HepG2 (cell line): ENCODE measurements around the gene RNASE12. TPM values are rescaled to one million over a fixed set of nuclear protein-coding genes. Genes with fewer than 3 reads are reported as not detected.
A peak's percentile ranks its signal among the peaks of the same experiment; 100 is the strongest.

Source experiments
- FOXA1 ChIP-seq, 2 experiments: fragments of 450-650 bp in 1 of 2; sonication (generic) in 1 of 2; formaldehyde crosslinking in 1 of 2; IDR thresholded peaks; 2 replicates each; pipeline versions ENCODE4 v1.4.0 to v1.6.1; 2016 to 2020; ENCODE audit warnings: missing genetic modification reagents in 1 of 2
- FOXJ3 ChIP-seq: sonication (generic); formaldehyde crosslinking; IDR thresholded peaks from 2 replicates; pipeline ENCODE4 v1.4.0; 2020; ENCODE audit warnings: missing genetic modification reagents, mild to moderate bottlenecking, borderline replicate concordance
- GABPB1 ChIP-seq: IDR thresholded peaks from 2 replicates; pipeline ENCODE4 v1.6.1; 2016; ENCODE audit warnings: mild to moderate bottlenecking, missing genetic modification reagents, moderate library complexity, missing compliant biosample characterization
- GZF1 ChIP-seq: sonication (generic); formaldehyde crosslinking; IDR thresholded peaks from 2 replicates; pipeline ENCODE4 v1.5.1; 2020; ENCODE audit warnings: mild to moderate bottlenecking, missing genetic modification reagents
- HMG20A ChIP-seq: IDR thresholded peaks from 2 replicates; pipeline ENCODE4 v1.6.1; 2016; ENCODE audit warnings: borderline replicate concordance
- LCORL ChIP-seq, 2 experiments: fragments of 450-650 bp in 1 of 2; sonication (generic) in 1 of 2; formaldehyde crosslinking in 1 of 2; IDR thresholded peaks; 2 replicates each; pipeline versions ENCODE4 v1.5.0 to v1.6.1; 2017 to 2020; ENCODE audit warnings: antibody characterized with exemption in 1 of 2, missing genetic modification reagents in 1 of 2
- MIER2 ChIP-seq: IDR thresholded peaks from 2 replicates; pipeline ENCODE4 v1.6.1; 2016; ENCODE audit warnings: missing biosample characterization, missing genetic modification reagents
- POLR2AphosphoS2 ChIP-seq: IDR thresholded peaks from 2 replicates; pipeline ENCODE4 v1.6.1; 2011; ENCODE audit warnings: low read depth, low read length, improper control_type of control experiment
- STAG1 ChIP-seq: sonication (generic); formaldehyde crosslinking; IDR thresholded peaks from 2 replicates; pipeline ENCODE4 v1.4.0; 2020; ENCODE audit warnings: missing genetic modification reagents
- ZFY ChIP-seq: sonication (generic); formaldehyde crosslinking; IDR thresholded peaks from 2 replicates; pipeline ENCODE4 v1.4.0; 2020; ENCODE audit warnings: missing genetic modification reagents
- ZNF256 ChIP-seq: sonication (generic); formaldehyde crosslinking; conservative IDR thresholded peaks from 2 replicates; pipeline ENCODE4 v1.4.0; 2020; ENCODE audit warnings: missing genetic modification reagents
- ZNF709 ChIP-seq: sonication (generic); formaldehyde crosslinking; IDR thresholded peaks from 2 replicates; pipeline ENCODE4 v1.5.0; 2020; ENCODE audit warnings: mild to moderate bottlenecking, missing genetic modification reagents
- ZNF766 ChIP-seq: sonication (generic); formaldehyde crosslinking; IDR thresholded peaks from 2 replicates; pipeline ENCODE4 v1.5.0; 2020; ENCODE audit warnings: missing genetic modification reagents, borderline replicate concordance
- ZNF777 ChIP-seq: sonication (generic); formaldehyde crosslinking; IDR thresholded peaks from 2 replicates; pipeline ENCODE4 v1.4.0; 2020; ENCODE audit warnings: missing genetic modification reagents
- ZSCAN21 ChIP-seq: sonication (generic); formaldehyde crosslinking; IDR thresholded peaks from 2 replicates; pipeline ENCODE4 v1.8.0; 2022; ENCODE audit warnings: mild to moderate bottlenecking, missing genetic modification reagents, moderate library complexity, borderline replicate concordance
- polyA plus RNA-seq, 8 experiments: library from polyadenylated mRNA; depleted of rRNA in 3 of 8; stranded (reverse) in 7 of 8; unstranded in 1 of 8; fragments of >200 nt; fragmentation: Illumina TruSeq in 4 of 8; extraction: Trizol in 4 of 8; gene quantifications; 2 replicates each; pipeline versions ENCODE4 v1.2.1 to v1.2.3, GENCODE V29; 2011 to 2016; ENCODE audit warnings: low read depth in 4 of 8, missing spikeins in 1 of 8, mixed read lengths in 1 of 8; ENCODE audit not compliant: insufficient read depth in 1 of 8
- total RNA-seq, 5 experiments: library from RNA; depleted of rRNA; stranded (reverse); fragments of >200 nt; fragmentation: Illumina TruSeq; extraction: Trizol; gene quantifications; 2 replicates each; pipeline ENCODE4 v1.2.3, GENCODE V29; 2016; ENCODE audit warnings: low read depth in 1 of 5
- TF ChIP-seq, protein P1 (sequence below): sonication (generic); formaldehyde crosslinking; IDR thresholded peaks from 2 replicates; pipeline ENCODE4 v1.8.0; 2022; ENCODE audit warnings: mild to moderate bottlenecking, missing genetic modification reagents, moderate library complexity
- TF ChIP-seq, protein P2 (sequence below): sonication (generic); formaldehyde crosslinking; IDR thresholded peaks from 2 replicates; pipeline ENCODE4 v1.4.0; 2020; ENCODE audit warnings: missing genetic modification reagents, borderline replicate concordance
- TF ChIP-seq, protein P3 (sequence below): sonication (generic); formaldehyde crosslinking; IDR thresholded peaks from 2 replicates; pipeline ENCODE4 v1.4.0; 2020; ENCODE audit warnings: missing genetic modification reagents
- TF ChIP-seq, protein P4 (sequence below): sonication (generic); formaldehyde crosslinking; IDR thresholded peaks from 2 replicates; pipeline ENCODE4 v1.5.0; 2020; ENCODE audit warnings: mild to moderate bottlenecking, missing genetic modification reagents
- TF ChIP-seq, protein P5 (sequence below): sonication (generic); formaldehyde crosslinking; conservative IDR thresholded peaks from 2 replicates; pipeline ENCODE4 v1.4.0; 2020; ENCODE audit warnings: missing genetic modification reagents

The RNASE12 gene
- total and polyA plus RNA-seq, 2 of the 13 experiments (the other 11 are each of a cell fraction or from before 2014, with no cell fraction given) = not detected

DNA sequence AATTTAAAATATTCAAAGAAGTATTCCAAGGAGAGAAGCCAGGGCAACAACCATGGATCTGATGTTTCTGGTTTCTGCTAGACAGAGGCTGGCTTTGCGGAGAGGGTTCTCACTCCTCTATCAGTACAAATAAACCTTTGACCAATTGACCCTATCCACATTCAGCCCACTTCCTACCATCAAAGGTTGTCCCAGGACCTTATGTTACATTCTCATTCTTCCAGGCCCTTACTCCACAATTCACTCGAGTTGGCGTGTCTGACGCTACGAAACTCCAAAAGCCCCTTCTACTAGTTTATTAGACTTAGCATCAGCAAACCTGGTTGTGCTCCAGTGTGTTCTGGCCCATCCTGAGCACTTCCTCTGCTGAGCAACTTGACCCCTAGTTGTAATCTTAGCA lies 24.8 kb upstream of the RNASE12 start (continued):
- TF ChIP-seq, protein P1, sequence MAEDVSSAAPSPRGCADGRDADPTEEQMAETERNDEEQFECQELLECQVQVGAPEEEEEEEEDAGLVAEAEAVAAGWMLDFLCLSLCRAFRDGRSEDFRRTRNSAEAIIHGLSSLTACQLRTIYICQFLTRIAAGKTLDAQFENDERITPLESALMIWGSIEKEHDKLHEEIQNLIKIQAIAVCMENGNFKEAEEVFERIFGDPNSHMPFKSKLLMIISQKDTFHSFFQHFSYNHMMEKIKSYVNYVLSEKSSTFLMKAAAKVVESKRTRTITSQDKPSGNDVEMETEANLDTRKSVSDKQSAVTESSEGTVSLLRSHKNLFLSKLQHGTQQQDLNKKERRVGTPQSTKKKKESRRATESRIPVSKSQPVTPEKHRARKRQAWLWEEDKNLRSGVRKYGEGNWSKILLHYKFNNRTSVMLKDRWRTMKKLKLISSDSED (CRISPR knock-in tag) = no peak
- TF ChIP-seq GABPB1 (CRISPR knock-in tag) = no peak
- no peak for TF ChIP-seq ZNF709 (CRISPR knock-in tag)
- TF ChIP-seq, protein P2, sequence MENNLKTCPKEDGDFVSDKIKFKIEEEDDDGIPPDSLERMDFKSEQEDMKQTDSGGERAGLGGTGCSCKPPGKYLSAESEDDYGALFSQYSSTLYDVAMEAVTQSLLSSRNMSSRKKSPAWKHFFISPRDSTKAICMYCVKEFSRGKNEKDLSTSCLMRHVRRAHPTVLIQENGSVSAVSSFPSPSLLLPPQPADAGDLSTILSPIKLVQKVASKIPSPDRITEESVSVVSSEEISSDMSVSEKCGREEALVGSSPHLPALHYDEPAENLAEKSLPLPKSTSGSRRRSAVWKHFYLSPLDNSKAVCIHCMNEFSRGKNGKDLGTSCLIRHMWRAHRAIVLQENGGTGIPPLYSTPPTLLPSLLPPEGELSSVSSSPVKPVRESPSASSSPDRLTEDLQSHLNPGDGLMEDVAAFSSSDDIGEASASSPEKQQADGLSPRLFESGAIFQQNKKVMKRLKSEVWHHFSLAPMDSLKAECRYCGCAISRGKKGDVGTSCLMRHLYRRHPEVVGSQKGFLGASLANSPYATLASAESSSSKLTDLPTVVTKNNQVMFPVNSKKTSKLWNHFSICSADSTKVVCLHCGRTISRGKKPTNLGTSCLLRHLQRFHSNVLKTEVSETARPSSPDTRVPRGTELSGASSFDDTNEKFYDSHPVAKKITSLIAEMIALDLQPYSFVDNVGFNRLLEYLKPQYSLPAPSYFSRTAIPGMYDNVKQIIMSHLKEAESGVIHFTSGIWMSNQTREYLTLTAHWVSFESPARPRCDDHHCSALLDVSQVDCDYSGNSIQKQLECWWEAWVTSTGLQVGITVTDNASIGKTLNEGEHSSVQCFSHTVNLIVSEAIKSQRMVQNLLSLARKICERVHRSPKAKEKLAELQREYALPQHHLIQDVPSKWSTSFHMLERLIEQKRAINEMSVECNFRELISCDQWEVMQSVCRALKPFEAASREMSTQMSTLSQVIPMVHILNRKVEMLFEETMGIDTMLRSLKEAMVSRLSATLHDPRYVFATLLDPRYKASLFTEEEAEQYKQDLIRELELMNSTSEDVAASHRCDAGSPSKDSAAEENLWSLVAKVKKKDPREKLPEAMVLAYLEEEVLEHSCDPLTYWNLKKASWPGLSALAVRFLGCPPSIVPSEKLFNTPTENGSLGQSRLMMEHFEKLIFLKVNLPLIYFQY (CRISPR knock-in tag) = 0 out of 2 replicates have a peak, but pooled peaks have one; percentile 34
- no peak for TF ChIP-seq ZNF256 (CRISPR knock-in tag)
- no peak for TF ChIP-seq GZF1 (CRISPR knock-in tag)
- TF ChIP-seq FOXJ3 (CRISPR knock-in tag) = no peak
- TF ChIP-seq, protein P3, sequence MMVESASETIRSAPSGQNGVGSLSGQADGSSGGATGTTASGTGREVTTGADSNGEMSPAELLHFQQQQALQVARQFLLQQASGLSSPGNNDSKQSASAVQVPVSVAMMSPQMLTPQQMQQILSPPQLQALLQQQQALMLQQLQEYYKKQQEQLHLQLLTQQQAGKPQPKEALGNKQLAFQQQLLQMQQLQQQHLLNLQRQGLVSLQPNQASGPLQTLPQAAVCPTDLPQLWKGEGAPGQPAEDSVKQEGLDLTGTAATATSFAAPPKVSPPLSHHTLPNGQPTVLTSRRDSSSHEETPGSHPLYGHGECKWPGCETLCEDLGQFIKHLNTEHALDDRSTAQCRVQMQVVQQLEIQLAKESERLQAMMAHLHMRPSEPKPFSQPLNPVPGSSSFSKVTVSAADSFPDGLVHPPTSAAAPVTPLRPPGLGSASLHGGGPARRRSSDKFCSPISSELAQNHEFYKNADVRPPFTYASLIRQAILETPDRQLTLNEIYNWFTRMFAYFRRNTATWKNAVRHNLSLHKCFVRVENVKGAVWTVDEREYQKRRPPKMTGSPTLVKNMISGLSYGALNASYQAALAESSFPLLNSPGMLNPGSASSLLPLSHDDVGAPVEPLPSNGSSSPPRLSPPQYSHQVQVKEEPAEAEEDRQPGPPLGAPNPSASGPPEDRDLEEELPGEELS = peak; percentile 44; the same call in 1 of the 2 replicates
- no peak for TF ChIP-seq POLR2AphosphoS2
- 0 out of 2 replicates have a peak, but pooled peaks have one; percentile 17 for TF ChIP-seq HMG20A (CRISPR knock-in tag)
- TF ChIP-seq MIER2 = 0 out of 2 replicates have a peak, but pooled peaks have one; percentile 33
- TF ChIP-seq, protein P4, sequence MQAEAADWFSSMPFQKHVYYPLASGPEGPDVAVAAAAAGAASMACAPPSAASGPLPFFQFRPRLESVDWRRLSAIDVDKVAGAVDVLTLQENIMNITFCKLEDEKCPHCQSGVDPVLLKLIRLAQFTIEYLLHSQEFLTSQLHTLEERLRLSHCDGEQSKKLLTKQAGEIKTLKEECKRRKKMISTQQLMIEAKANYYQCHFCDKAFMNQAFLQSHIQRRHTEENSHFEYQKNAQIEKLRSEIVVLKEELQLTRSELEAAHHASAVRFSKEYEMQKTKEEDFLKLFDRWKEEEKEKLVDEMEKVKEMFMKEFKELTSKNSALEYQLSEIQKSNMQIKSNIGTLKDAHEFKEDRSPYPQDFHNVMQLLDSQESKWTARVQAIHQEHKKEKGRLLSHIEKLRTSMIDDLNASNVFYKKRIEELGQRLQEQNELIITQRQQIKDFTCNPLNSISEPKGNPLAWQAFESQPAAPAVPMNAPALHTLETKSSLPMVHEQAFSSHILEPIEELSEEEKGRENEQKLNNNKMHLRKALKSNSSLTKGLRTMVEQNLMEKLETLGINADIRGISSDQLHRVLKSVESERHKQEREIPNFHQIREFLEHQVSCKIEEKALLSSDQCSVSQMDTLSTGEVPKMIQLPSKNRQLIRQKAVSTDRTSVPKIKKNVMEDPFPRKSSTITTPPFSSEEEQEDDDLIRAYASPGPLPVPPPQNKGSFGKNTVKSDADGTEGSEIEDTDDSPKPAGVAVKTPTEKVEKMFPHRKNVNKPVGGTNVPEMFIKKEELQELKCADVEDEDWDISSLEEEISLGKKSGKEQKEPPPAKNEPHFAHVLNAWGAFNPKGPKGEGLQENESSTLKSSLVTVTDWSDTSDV (CRISPR knock-in tag) = no peak
- TF ChIP-seq, protein P5, sequence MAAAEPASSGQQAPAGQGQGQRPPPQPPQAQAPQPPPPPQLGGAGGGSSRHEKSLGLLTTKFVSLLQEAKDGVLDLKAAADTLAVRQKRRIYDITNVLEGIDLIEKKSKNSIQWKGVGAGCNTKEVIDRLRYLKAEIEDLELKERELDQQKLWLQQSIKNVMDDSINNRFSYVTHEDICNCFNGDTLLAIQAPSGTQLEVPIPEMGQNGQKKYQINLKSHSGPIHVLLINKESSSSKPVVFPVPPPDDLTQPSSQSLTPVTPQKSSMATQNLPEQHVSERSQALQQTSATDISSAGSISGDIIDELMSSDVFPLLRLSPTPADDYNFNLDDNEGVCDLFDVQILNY (CRISPR knock-in tag) = no peak
- TF ChIP-seq STAG1 (CRISPR knock-in tag) = no peak
- no peak for TF ChIP-seq ZSCAN21 (CRISPR knock-in tag)
- peak; percentile 51; the same call in 1 of the 2 replicates for TF ChIP-seq ZNF766 (CRISPR knock-in tag)
- no peak for TF ChIP-seq FOXA1 (IDR thresholded peaks at IDR 0.05)
- TF ChIP-seq FOXA1 (CRISPR knock-in tag; IDR thresholded peaks at IDR 0.05) = peak; percentile 34; the same call in 1 of the 2 replicates
- no peak for TF ChIP-seq LCORL (IDR thresholded peaks at IDR 0.05)
- peak; percentile 68 for TF ChIP-seq LCORL (CRISPR knock-in tag; IDR thresholded peaks at IDR 0.05)
- 0 out of 2 replicates have a peak, but pooled peaks have one; percentile 36 for TF ChIP-seq ZNF777 (CRISPR knock-in tag)
- TF ChIP-seq ZFY (CRISPR knock-in tag) = peak; percentile 30
